Measurements from ENCODE around the gene TAOK2. TPM values are rescaled to one million over a fixed set of nuclear protein-coding genes. Genes with fewer than 3 reads are reported as not detected.

The TAOK2 gene
- total and polyA plus RNA-seq, 2 of the 13 experiments (the other 11 are each of a cell fraction or from before 2014, with no cell fraction given) = 17.4 to 43.2 TPM

DNA sequence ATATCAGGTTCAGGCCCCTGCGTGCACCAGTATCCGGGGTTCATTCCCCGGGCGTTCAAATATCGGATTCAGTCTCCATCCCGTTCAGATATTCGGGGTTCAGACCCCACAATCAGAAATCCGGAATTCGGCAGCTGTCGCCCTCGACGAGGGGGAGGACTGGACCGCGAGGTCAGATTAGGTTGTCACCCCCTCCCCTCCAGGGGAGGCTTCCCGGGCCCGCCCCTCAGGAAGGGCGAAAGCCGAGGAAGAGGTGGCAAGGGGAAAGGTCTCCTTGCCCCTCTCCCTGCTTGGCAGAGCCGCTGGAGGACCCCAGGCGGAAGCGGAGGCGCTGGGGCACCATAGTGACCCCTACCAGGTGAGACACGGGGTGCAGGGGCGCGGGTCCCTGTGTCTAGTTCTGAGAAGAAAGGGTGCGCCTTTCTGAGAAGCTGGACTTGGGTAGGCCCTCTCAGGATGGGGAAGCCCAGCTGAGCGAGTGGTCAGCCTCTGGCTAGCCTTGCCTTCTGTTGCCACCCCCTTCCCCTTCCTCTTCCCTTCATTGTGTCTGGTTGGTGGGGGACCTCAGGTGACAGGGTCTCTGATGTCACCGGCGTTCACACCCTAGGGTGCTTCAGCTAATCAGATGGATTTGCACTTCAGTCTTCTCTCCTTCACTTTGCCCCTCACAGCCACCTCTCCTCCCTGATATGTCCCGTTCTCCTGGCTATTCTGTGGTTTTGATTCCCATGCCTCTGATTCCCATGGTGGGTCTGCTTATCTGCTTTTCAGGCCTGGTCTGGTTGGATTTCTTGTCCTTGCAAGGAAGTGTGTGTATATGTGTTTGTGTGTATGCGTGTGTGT, 844 bp downstream of the TAOK2 start (continued):
- TF ChIP-seq, protein P1, sequence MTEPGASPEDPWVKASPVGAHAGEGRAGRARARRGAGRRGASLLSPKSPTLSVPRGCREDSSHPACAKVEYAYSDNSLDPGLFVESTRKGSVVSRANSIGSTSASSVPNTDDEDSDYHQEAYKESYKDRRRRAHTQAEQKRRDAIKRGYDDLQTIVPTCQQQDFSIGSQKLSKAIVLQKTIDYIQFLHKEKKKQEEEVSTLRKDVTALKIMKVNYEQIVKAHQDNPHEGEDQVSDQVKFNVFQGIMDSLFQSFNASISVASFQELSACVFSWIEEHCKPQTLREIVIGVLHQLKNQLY (CRISPR knock-in tag; IDR thresholded peaks at IDR 0.05) = no peak
- TF ChIP-seq FOXC1 (CRISPR knock-in tag; IDR thresholded peaks at IDR 0.05; ENCODE audit: borderline replicate concordance) (no peak), ZNF501 (CRISPR knock-in tag; IDR thresholded peaks at IDR 0.05) (no peak), PHF20 (CRISPR knock-in tag; IDR thresholded peaks at IDR 0.05) (no peak), ZNF317 (CRISPR knock-in tag; IDR thresholded peaks at IDR 0.05) (no peak), YEATS2 (CRISPR knock-in tag; IDR thresholded peaks at IDR 0.05; ENCODE audit: borderline replicate concordance) (no peak), ZNF33B (CRISPR knock-in tag; IDR thresholded peaks at IDR 0.05) (no peak), ZFP37 (CRISPR knock-in tag; IDR thresholded peaks at IDR 0.05; ENCODE audit: borderline replicate concordance) (no peak), KAT7 (CRISPR knock-in tag; IDR thresholded peaks at IDR 0.05; ENCODE audit: borderline replicate concordance) (no peak), RBFOX2 (IDR thresholded peaks at IDR 0.05; ENCODE audit: low read depth, low read length) (no peak), MXD4 (CRISPR knock-in tag; IDR thresholded peaks at IDR 0.05) (0 out of 2 replicates have a peak, but pooled peaks have one; percentile 20), KDM5B (CRISPR knock-in tag; IDR thresholded peaks at IDR 0.05; ENCODE audit: borderline replicate concordance) (no peak), ZNF619 (CRISPR knock-in tag; IDR thresholded peaks at IDR 0.05) (peak; percentile 59; the same call in 1 of the 2 replicates)
- TF ChIP-seq, protein P2, sequence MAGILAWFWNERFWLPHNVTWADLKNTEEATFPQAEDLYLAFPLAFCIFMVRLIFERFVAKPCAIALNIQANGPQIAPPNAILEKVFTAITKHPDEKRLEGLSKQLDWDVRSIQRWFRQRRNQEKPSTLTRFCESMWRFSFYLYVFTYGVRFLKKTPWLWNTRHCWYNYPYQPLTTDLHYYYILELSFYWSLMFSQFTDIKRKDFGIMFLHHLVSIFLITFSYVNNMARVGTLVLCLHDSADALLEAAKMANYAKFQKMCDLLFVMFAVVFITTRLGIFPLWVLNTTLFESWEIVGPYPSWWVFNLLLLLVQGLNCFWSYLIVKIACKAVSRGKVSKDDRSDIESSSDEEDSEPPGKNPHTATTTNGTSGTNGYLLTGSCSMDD (CRISPR knock-in tag; IDR thresholded peaks at IDR 0.05) = no peak
- TF ChIP-seq, protein P3, sequence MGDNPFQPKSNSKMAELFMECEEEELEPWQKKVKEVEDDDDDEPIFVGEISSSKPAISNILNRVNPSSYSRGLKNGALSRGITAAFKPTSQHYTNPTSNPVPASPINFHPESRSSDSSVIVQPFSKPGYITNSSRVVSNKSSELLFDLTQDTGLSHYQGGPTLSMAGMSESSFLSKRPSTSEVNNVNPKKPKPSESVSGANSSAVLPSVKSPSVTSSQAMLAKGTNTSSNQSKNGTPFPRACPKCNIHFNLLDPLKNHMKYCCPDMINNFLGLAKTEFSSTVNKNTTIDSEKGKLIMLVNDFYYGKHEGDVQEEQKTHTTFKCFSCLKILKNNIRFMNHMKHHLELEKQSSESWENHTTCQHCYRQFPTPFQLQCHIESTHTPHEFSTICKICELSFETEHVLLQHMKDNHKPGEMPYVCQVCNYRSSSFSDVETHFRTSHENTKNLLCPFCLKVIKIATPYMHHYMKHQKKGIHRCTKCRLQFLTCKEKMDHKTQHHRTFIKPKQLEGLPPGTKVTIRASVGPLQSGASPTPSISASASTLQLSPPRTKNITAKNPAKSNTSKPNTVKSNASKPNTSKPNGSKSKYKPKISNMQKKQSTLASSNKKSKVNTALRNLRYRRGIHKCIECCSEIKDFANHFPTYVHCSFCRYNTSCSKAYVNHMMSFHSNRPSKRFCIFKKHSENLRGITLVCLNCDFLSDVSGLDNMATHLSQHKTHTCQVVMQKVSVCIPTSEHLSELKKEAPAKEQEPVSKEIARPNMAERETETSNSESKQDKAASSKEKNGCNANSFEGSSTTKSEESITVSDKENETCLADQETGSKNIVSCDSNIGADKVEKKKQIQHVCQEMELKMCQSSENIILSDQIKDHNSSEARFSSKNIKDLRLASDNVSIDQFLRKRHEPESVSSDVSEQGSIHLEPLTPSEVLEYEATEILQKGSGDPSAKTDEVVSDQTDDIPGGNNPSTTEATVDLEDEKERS (CRISPR knock-in tag; IDR thresholded peaks at IDR 0.05) = no peak
- TF ChIP-seq, protein P4, sequence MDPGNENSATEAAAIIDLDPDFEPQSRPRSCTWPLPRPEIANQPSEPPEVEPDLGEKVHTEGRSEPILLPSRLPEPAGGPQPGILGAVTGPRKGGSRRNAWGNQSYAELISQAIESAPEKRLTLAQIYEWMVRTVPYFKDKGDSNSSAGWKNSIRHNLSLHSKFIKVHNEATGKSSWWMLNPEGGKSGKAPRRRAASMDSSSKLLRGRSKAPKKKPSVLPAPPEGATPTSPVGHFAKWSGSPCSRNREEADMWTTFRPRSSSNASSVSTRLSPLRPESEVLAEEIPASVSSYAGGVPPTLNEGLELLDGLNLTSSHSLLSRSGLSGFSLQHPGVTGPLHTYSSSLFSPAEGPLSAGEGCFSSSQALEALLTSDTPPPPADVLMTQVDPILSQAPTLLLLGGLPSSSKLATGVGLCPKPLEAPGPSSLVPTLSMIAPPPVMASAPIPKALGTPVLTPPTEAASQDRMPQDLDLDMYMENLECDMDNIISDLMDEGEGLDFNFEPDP (CRISPR knock-in tag; conservative IDR thresholded peaks at IDR 0.05) = no peak
- TF ChIP-seq, protein P5, sequence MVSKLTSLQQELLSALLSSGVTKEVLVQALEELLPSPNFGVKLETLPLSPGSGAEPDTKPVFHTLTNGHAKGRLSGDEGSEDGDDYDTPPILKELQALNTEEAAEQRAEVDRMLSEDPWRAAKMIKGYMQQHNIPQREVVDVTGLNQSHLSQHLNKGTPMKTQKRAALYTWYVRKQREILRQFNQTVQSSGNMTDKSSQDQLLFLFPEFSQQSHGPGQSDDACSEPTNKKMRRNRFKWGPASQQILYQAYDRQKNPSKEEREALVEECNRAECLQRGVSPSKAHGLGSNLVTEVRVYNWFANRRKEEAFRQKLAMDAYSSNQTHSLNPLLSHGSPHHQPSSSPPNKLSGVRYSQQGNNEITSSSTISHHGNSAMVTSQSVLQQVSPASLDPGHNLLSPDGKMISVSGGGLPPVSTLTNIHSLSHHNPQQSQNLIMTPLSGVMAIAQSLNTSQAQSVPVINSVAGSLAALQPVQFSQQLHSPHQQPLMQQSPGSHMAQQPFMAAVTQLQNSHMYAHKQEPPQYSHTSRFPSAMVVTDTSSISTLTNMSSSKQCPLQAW (CRISPR knock-in tag; IDR thresholded peaks at IDR 0.05) = no peak
- TF ChIP-seq, protein P6, sequence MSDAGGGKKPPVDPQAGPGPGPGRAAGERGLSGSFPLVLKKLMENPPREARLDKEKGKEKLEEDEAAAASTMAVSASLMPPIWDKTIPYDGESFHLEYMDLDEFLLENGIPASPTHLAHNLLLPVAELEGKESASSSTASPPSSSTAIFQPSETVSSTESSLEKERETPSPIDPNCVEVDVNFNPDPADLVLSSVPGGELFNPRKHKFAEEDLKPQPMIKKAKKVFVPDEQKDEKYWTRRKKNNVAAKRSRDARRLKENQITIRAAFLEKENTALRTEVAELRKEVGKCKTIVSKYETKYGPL (CRISPR knock-in tag; IDR thresholded peaks at IDR 0.05) = no peak
- TF ChIP-seq, protein P7, sequence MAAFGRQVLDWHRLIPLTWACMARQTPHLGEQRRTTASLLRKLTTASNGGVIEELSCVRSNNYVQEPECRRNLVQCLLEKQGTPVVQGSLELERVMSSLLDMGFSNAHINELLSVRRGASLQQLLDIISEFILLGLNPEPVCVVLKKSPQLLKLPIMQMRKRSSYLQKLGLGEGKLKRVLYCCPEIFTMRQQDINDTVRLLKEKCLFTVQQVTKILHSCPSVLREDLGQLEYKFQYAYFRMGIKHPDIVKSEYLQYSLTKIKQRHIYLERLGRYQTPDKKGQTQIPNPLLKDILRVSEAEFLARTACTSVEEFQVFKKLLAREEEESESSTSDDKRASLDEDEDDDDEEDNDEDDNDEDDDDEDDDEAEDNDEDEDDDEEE (CRISPR knock-in tag; IDR thresholded peaks at IDR 0.05) = no peak

Data from HepG2 (cell line).